Measurements from ENCODE around the gene OGFOD1.

DNA sequence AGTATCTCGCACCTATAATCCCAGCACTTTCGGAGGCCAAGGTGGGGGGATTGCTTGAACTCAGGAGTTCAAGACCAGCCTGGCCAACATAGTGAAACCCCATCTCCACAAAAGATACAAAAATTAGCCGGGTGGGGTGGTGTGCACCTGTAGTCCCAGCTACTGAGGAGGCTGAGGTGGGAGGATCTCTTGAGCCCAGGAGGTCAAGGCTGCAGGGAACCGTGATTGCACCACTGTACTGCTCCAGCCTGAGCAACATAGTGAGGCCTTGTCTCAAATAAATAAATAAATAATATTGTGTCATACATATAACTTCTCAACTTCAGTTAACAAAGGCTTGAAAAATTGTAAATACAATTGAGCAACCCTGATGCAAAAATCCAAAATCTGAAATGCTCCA, 34.2 kb upstream of the OGFOD1 start:
- TF ChIP-seq JUND (IDR thresholded peaks at IDR 0.05; ENCODE audit: low read depth, low read length), result no peak
- TF ChIP-seq EZH2 (IDR thresholded peaks at IDR 0.05; ENCODE audit: borderline replicate concordance, control insufficient read depth, low read depth, low read length), result no peak
- TF ChIP-seq TCF7 (IDR thresholded peaks at IDR 0.05; ENCODE audit: borderline replicate concordance), result no peak
- TF ChIP-seq POLR2A (IDR thresholded peaks at IDR 0.05; ENCODE audit: low read depth, low read length), result no peak
- TF ChIP-seq, protein P1, sequence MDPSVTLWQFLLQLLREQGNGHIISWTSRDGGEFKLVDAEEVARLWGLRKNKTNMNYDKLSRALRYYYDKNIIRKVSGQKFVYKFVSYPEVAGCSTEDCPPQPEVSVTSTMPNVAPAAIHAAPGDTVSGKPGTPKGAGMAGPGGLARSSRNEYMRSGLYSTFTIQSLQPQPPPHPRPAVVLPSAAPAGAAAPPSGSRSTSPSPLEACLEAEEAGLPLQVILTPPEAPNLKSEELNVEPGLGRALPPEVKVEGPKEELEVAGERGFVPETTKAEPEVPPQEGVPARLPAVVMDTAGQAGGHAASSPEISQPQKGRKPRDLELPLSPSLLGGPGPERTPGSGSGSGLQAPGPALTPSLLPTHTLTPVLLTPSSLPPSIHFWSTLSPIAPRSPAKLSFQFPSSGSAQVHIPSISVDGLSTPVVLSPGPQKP (IDR thresholded peaks at IDR 0.05; ENCODE audit: low read depth, low read length), result no peak
- TF ChIP-seq FOS (IDR thresholded peaks at IDR 0.05; ENCODE audit: borderline replicate concordance, extremely low read depth, insufficient read length), result no peak
- no peak for TF ChIP-seq CREM (IDR thresholded peaks at IDR 0.05; ENCODE audit: low read depth)
- TF ChIP-seq DPF2 (IDR thresholded peaks at IDR 0.05), result no peak
- TF ChIP-seq, protein P2, sequence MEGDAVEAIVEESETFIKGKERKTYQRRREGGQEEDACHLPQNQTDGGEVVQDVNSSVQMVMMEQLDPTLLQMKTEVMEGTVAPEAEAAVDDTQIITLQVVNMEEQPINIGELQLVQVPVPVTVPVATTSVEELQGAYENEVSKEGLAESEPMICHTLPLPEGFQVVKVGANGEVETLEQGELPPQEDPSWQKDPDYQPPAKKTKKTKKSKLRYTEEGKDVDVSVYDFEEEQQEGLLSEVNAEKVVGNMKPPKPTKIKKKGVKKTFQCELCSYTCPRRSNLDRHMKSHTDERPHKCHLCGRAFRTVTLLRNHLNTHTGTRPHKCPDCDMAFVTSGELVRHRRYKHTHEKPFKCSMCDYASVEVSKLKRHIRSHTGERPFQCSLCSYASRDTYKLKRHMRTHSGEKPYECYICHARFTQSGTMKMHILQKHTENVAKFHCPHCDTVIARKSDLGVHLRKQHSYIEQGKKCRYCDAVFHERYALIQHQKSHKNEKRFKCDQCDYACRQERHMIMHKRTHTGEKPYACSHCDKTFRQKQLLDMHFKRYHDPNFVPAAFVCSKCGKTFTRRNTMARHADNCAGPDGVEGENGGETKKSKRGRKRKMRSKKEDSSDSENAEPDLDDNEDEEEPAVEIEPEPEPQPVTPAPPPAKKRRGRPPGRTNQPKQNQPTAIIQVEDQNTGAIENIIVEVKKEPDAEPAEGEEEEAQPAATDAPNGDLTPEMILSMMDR (IDR thresholded peaks at IDR 0.05 in 2 of 3, conservative IDR thresholded peaks at IDR 0.05 in 1 of 3; ENCODE audit: control insufficient read depth in 2 of 3, extremely low read depth in 1 of 3, insufficient read depth in 1 of 3, low read depth in 3 of 3, low read length in 3 of 3), result no peak
- TF ChIP-seq MYC (IDR thresholded peaks at IDR 0.05; ENCODE audit: insufficient read depth, insufficient read length, insufficient replicate concordance, low read length, severe bottlenecking), result no peak
- no peak for TF ChIP-seq NFYA (IDR thresholded peaks at IDR 0.05; ENCODE audit: borderline replicate concordance, low read depth, low read length)
- no peak for TF ChIP-seq BACH1 (IDR thresholded peaks at IDR 0.05; ENCODE audit: borderline replicate concordance)

Measured in GM12878 (cell line).